Muscle layer of duodenum (tissue), 2 donors: ENCODE results near the gene SPC24.
A peak's percentile ranks its signal among the peaks of the same experiment; 100 is the strongest.

Source experiments
- H3K27ac ChIP-seq: one replicate; pipeline ENCODE4 v1.7.0; 2013; ENCODE audit warnings: mild to moderate bottlenecking, low read length
- H3K27me3 ChIP-seq: one replicate; pipeline ENCODE4 v1.7.0; 2013; ENCODE audit warnings: low read depth, mild to moderate bottlenecking, control low read depth, low read length
- H3K36me3 ChIP-seq, 2 donors: one replicate each; pipeline ENCODE4 v1.7.0; 2013; ENCODE audit warnings: low read length in 2 of 2, control low read depth in 1 of 2, mild to moderate bottlenecking in 1 of 2; ENCODE audit not compliant: insufficient read depth in 2 of 2, control insufficient read depth in 1 of 2
- H3K4me1 ChIP-seq, 2 donors: one replicate each; pipeline ENCODE4 v1.7.0; 2013; ENCODE audit warnings: low read length in 2 of 2, mild to moderate bottlenecking in 2 of 2, control low read depth in 1 of 2, moderate library complexity in 1 of 2; ENCODE audit not compliant: insufficient read depth in 2 of 2, control insufficient read depth in 1 of 2
- H3K4me3 ChIP-seq, 2 donors: one replicate each; pipeline ENCODE4 v1.7.0; 2013; ENCODE audit warnings: low read length in 2 of 2, low read depth in 1 of 2, mild to moderate bottlenecking in 1 of 2
- H3K9me3 ChIP-seq, 2 donors: one replicate each; pipeline ENCODE4 v1.7.0; 2013; ENCODE audit warnings: low read length in 2 of 2, control low read depth in 1 of 2, mild to moderate bottlenecking in 1 of 2; ENCODE audit not compliant: control insufficient read depth in 1 of 2
- donor health status: healthy.

The SPC24 gene

DNA sequence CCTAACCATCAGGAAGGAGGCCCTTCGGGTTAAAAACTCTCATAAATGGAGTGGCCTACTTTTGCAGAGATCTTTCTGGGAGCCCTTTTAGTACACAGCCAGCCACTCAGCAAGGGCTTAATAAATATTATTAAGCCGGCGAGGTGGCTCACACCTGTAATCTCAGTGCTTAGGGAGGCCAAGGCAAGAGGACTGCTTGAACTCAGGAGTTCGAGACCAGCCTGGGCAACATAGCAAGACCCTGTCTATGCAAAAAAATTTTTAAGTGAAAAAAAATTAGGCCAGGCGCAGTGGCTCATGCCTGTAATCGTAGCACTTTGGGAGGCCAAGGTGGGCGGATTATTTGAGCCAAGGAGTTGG lies 42.6 kb upstream of the SPC24 start:
- Histone ChIP-seq H3K4me1 (peaks cover 2 to 43% of the 10 kb centered on the region in 2 donors), H3K36me3 (peaks cover 0 to 17% of the 10 kb centered on the region in 2 donors), H3K27me3 (no peaks in the 10 kb centered on the region), H3K27ac (no peak overlapping the region), H3K4me3 (peak overlapping the region; percentile 7 to 79), H3K9me3 (no peaks in the 10 kb centered on the region)

DNA sequence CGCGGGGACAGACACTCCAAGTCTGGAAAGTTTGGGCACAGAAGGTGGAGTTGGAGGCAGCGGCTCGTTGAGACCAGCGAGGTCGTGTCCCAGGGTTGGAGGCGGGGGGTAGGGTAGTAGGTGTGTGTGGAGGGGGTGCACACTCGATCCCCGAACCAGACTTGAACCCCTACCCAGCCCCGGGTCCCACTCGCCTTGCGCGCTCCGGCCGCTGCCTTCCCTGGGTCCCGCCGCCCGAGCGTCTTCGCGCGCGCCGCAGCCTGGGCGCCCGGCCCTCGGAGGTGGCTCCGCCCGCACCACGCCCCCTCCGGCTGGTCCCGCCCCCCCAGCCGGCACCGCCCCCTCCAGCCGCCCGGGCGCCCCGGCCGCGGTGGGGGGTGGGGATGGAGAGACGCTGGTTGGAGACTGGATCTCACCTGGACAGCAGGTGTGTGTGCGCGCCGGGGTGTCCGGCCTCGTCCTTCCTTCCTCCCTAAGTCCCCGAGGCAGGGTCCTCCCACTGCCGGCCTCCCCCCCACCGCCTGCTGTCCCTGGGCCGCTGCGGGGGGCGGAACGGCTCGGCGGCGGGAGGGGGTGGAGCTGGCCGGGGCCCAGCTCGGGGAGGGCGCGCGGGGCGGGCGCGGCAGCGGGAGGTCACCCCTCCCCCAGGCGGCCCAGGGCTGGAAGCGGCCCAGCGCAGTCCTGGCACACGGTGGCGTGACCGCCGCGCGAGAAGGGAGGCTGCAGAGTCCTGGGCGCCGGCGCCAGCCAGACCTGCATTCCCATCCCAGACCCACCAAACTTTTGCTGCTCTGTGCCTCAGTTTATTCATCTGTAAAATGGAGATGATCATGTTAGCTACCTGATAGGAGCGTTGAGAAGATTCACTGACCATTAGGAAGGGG lies 42.0 kb upstream of the SPC24 start, which contains the start of gene KANK2:
TSS of gene KANK2 (minus strand) at position 255 of the 884 bp plus-strand sequence. CDS start 3,034 bp downstream, outside the sequence.
- Histone ChIP-seq H3K27me3 (no peaks in the 10 kb centered on the region), H3K4me3 (peak within 1 kb of the TSS; percentile 79 to 83), H3K4me1 (peaks cover 2 to 45% of the 10 kb centered on the region in 2 donors), H3K36me3 (peaks cover 0 to 23% of the 10 kb centered on the region in 2 donors), H3K27ac (peak within 1 kb of the TSS; percentile 77), H3K9me3 (no peaks in the 10 kb centered on the region)

DNA sequence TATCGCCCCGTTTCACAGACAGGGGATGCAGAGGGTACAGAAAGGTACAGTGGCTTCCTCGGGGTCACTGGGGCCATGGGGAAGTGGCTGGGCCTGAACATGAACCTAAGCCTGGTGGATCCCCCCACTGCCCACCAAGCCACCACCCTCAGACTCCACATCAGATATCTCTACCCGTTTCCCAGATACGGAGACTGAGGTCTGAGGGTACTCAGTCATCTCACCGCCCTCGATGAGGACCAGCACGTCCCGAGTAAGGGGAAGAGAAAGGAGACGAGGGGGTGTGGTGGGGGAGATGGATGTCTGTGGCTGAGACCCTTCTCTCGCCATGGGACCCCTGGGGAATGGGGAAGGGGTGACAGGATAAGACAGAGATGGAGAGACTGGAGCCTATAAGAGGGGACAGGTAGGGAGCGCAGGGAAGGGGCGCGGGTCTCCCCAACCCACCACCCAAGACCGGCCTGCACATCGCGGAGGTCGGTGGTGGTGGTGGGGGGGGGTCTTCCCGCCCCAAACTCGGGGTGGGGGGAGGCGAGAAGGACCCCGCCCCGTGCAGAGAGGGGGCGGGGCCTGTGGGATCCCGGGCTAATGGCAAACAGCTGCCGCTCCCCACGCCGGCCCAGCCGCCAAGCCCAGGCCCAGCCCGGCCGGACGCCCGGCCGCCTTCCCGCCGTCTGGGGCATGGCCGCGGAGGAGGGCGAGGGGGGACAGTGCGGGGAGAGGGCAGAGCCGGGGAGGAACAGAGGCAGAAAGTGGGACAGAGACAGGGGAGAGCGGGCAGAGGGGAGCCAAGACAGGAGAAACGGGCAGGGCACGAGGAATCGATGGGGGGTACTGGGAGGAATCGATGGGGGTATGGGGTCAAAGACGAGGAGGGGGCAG lies 41.1 kb upstream of the SPC24 start:
- H3K27ac ChIP-seq, result peak overlapping the region; percentile 77
- H3K36me3 ChIP-seq, result peaks cover 0 to 25% of the 10 kb centered on the region in 2 donors
- H3K4me1 ChIP-seq, result peaks cover 4 to 54% of the 10 kb centered on the region in 2 donors
- no peaks in the 10 kb centered on the region for H3K27me3 ChIP-seq
- H3K9me3 ChIP-seq, result no peaks in the 10 kb centered on the region
- peak overlapping the region; percentile 79 to 83 for H3K4me3 ChIP-seq

DNA sequence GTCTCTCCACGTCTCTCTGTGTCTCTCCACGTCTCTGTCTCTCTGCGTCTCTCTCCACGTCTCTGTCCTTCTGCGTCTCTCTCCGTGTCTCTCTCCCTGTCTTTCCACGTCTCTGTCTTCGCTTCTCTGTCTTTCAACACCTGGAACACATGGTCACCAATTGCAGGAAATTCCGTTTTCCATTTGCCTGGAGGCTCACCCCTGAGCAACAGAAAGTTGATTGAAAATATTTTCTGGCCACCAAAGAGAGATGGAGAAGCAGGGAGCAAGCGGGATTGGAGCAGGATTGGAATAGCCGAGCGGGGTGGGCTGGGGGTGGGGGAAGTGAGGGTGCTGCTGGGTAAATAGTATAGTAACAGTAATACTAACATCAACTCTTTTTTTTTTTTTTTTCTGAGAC lies 40.1 kb upstream of the SPC24 start:
- Histone ChIP-seq H3K36me3 (peaks cover 0 to 21% of the 10 kb centered on the region in 2 donors), H3K27ac (peak overlapping the region; percentile 67), H3K4me1 (peaks cover 7 to 64% of the 10 kb centered on the region in 2 donors), H3K27me3 (no peaks in the 10 kb centered on the region), H3K9me3 (no peaks in the 10 kb centered on the region), H3K4me3 (peak overlapping the region; percentile 49 to 79)

DNA sequence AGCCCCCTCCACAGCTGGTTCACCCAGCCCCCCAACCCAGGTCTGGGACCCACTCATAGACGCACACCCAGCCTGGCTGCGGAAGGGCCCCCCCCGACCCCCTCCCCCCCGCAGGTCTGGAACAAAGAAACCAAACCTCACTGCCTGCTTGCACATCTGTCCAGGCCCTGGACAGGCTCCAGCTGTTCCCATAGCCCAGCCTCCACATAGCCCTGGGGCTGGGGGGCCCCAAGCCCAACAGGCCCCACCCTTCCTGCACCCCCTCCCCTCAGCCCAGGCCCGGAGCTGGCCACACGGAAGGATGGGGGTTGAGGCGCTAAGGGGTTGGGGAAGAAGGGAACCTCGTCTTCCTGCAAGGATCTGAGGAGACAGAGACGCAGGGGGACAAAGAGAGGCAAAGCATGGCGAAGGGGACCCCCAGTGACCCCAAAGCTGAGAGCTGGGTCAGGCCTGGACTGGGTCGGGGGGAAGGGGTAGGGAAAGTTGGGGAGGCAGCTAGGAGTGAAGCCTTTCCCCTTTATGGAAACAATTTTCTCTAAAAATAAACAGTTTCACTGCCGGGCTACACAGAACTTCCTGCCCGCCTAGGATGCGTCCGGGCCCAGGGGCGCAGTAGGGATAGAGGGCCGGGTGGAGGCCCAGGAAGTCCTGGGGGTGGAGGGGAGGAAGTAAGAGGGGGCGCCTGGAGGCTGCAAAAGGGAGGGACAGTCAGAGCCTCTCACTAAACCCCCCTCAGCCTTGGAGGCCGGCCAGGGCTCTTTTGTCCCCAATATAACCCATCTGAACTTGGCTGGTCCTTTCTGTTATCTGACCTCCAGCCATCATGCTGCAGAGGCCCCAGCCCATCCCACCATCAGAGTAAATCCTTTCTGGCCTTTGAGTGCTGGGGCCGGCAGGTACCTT lies 39.3 kb upstream of the SPC24 start:
- H3K9me3 ChIP-seq, result no peaks in the 10 kb centered on the region
- H3K4me1 ChIP-seq, result peaks cover 7 to 71% of the 10 kb centered on the region in 2 donors
- peak overlapping the region; percentile 67 for H3K27ac ChIP-seq
- peaks cover 0 to 20% of the 10 kb centered on the region in 2 donors for H3K36me3 ChIP-seq
- H3K4me3 ChIP-seq, result peak overlapping the region; percentile 49 to 79
- no peaks in the 10 kb centered on the region for H3K27me3 ChIP-seq

DNA sequence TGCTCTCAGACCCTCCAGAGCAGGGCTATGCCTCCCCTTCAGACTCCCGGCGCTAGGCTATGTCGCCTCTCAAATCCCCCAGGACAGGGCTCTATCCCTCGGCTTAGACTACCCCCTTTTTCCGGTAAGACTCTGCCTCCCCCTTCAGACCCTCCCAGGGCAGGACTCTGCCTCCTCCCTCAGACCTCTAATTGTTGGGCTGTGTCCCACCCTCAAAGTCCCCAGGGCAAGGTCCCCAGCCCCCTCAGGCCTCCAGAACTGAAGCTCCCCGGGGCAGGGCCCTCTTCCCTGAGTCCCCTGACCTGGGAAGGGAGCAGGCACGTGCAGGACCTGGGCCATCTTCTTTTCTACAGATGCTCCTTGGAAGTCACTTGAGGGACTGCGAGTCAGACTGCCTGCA lies 38.6 kb upstream of the SPC24 start:
- H3K4me1 ChIP-seq, result peaks cover 7 to 77% of the 10 kb centered on the region in 2 donors
- no peaks in the 10 kb centered on the region for H3K27me3 ChIP-seq
- no peaks in the 10 kb centered on the region for H3K9me3 ChIP-seq
- peak overlapping the region in 1 of 2 donors; percentile 79 for H3K4me3 ChIP-seq
- H3K27ac ChIP-seq, result peak overlapping the region; percentile 67
- H3K36me3 ChIP-seq, result peaks cover 0 to 20% of the 10 kb centered on the region in 2 donors

DNA sequence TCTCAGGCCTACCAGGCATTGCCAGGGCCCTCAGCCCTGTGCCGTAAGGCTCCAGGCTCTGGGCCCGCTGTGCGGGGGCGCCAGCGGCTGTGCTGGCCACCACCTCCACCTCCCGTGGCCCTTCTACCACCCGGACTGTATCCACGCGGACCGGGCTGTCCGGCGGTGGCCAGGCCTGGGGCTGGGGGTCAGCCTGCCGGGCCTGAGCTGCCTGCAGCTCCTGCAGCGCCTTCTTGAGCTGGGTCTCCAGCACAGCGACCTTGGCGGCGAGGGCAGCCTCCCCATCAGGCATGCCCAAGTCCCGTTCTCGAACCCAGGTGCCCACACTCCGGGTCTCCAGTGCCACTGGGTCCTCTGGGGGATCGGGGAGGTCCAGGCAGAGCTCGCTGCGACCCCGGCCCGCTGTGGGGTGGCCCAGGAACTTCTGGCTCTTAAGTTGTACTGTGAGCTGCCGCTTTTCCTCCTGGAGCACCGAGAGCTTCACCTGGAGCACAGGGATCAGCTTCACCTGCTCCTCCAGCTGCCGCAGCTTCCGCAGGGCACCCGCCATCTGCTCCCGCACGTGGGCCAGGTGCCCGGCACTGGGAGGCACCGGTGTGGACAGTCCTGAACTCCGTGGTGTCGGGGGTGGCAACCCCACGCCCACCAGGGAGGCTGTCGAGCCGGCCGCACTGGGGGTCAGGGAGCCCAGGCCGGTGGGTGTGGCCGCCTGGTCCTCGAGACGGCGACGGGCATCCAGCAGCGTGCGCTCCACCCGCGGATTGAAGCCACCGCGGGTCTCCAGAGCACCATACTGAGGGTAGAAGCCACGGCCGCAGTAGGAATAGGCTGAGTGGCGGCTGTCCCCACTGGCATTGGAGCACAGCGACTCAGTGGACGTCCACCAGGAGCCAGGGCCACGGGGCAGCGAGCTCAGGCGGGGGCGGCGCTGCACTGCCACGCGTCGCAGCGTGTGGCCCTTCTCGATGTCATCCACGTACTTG lies 37.7 kb upstream of the SPC24 start:
- Histone ChIP-seq H3K4me3 (peak overlapping the region in 1 of 2 donors; percentile 30), H3K27ac (no peak overlapping the region), H3K36me3 (peaks cover 0 to 20% of the 10 kb centered on the region in 2 donors), H3K4me1 (peaks cover 7 to 83% of the 10 kb centered on the region in 2 donors), H3K27me3 (no peaks in the 10 kb centered on the region), H3K9me3 (no peaks in the 10 kb centered on the region)

DNA sequence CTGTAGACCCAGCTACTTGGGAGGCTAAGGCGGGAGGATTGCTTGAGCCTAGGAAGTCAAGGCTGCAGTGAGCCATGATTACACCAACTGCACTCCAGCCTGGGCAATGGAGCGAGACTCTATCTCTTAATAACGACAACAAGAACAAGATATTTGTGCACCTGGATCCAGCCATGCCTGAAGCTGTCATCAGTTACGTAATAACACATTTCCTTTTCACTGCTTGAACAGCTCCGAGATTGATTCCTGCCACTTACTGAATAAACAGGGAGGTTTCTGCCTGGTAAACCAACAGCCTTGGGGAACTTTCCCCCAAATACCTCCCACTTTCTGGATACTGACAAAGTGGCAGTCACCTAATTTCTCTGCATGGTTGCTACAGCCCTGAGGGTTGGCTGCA lies 36.4 kb upstream of the SPC24 start:
- Histone ChIP-seq H3K36me3 (peaks cover 0 to 28% of the 10 kb centered on the region in 2 donors), H3K27me3 (no peaks in the 10 kb centered on the region), H3K9me3 (no peaks in the 10 kb centered on the region), H3K4me3 (peak overlapping the region in 1 of 2 donors; percentile 5), H3K4me1 (peaks cover 7 to 89% of the 10 kb centered on the region in 2 donors), H3K27ac (peak overlapping the region; percentile 40)

DNA sequence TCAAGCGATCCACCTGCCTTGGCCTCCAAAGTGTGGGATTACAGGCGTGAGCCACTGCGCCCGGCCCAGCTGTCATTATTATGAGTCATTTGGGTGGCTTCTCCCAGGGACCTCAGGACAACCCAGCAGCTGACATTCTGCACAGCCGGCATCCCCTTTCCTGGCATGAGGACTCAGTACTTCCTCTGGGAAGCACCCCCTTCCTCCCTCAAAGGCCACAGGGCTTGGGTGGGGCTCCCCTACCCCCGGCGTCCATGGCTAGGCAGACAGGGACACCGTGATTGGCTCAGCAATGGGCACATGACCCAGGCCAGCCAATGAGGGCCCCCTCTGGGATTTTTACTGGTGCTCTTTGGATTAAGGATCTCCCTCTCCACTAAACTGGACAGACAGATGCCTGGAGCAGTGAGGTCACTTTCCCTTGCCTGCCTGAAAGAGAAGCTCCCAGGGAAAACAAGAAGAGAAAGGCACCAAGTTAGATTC lies 35.7 kb upstream of the SPC24 start:
- H3K36me3 ChIP-seq, result peaks cover 0 to 28% of the 10 kb centered on the region in 2 donors

More for the DNA sequence above, 35.7 kb upstream of the SPC24 start:
- Histone ChIP-seq H3K27me3 (no peaks in the 10 kb centered on the region), H3K4me3 (peak overlapping the region in 1 of 2 donors; percentile 5), H3K9me3 (no peaks in the 10 kb centered on the region), H3K27ac (peak overlapping the region; percentile 40), H3K4me1 (peaks cover 7 to 87% of the 10 kb centered on the region in 2 donors)
